Measurements from ENCODE around the gene NLGN4Y.

- no peak for TF ChIP-seq POLR2AphosphoS5 (IDR thresholded peaks at IDR 0.05; ENCODE audit: low read depth)
- TF ChIP-seq, protein P1, sequence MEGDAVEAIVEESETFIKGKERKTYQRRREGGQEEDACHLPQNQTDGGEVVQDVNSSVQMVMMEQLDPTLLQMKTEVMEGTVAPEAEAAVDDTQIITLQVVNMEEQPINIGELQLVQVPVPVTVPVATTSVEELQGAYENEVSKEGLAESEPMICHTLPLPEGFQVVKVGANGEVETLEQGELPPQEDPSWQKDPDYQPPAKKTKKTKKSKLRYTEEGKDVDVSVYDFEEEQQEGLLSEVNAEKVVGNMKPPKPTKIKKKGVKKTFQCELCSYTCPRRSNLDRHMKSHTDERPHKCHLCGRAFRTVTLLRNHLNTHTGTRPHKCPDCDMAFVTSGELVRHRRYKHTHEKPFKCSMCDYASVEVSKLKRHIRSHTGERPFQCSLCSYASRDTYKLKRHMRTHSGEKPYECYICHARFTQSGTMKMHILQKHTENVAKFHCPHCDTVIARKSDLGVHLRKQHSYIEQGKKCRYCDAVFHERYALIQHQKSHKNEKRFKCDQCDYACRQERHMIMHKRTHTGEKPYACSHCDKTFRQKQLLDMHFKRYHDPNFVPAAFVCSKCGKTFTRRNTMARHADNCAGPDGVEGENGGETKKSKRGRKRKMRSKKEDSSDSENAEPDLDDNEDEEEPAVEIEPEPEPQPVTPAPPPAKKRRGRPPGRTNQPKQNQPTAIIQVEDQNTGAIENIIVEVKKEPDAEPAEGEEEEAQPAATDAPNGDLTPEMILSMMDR (IDR thresholded peaks at IDR 0.05; ENCODE audit: insufficient read depth, low read length) = no peak
- TF ChIP-seq SPI1 (IDR thresholded peaks at IDR 0.05; ENCODE audit: borderline replicate concordance, low read depth) = no peak
- no peak for TF ChIP-seq GABPA (IDR thresholded peaks at IDR 0.05; ENCODE audit: low read depth)
- TF ChIP-seq, protein P2, sequence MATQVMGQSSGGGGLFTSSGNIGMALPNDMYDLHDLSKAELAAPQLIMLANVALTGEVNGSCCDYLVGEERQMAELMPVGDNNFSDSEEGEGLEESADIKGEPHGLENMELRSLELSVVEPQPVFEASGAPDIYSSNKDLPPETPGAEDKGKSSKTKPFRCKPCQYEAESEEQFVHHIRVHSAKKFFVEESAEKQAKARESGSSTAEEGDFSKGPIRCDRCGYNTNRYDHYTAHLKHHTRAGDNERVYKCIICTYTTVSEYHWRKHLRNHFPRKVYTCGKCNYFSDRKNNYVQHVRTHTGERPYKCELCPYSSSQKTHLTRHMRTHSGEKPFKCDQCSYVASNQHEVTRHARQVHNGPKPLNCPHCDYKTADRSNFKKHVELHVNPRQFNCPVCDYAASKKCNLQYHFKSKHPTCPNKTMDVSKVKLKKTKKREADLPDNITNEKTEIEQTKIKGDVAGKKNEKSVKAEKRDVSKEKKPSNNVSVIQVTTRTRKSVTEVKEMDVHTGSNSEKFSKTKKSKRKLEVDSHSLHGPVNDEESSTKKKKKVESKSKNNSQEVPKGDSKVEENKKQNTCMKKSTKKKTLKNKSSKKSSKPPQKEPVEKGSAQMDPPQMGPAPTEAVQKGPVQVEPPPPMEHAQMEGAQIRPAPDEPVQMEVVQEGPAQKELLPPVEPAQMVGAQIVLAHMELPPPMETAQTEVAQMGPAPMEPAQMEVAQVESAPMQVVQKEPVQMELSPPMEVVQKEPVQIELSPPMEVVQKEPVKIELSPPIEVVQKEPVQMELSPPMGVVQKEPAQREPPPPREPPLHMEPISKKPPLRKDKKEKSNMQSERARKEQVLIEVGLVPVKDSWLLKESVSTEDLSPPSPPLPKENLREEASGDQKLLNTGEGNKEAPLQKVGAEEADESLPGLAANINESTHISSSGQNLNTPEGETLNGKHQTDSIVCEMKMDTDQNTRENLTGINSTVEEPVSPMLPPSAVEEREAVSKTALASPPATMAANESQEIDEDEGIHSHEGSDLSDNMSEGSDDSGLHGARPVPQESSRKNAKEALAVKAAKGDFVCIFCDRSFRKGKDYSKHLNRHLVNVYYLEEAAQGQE (IDR thresholded peaks at IDR 0.05; ENCODE audit: insufficient replicate concordance, low read depth) = no peak
These were observed 298.6 kb downstream of the NLGN4Y start for GRCh38 chrY:14822906-14823305.

Measured in HL-60 (cell line).